Measurements from ENCODE around the gene TRIM29.

Gene TRIM29

DNA sequence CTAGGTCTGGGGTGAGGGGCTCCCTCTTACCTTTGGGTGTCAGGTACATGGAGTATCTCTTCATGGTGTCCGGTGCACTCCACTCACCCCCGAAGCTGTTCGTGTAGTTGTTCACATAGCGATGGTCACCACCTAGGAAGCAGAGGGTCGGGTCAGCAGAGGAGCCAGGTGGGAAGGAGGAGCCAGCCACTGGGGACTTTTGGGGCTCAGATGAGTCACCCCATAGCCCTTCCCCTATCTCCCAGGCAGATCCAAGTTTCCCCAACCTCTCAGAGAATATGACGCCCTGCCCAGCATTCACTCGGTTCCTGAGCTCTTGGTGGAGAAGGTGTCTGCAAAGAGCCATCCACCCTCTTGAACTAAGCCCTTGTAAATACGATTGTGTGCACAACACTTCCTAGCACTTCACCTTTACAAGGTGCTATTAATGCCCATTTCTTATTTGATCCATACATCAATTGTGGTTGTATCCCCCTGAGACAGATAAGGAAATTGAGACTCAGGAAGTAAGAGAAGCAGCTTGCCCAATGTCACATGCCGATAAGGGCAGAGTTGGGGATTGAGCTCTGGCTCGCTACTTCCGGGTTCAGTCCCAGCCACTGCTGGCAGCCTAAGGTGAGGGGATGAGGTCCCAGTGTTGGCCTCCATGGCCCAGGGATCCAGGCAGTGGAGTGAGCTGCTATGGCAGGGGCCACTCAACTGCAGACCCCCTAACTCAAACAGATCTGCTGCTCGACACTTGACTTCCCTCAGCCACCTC, 14.8 kb downstream of the TRIM29 start:
- no peak for DNase-seq (ENCODE audit: low spot score)

- no peak for DNase-seq (ENCODE audit: low spot score)
Measured at GRCh38 chr11:120121914-120122473, 15.9 kb downstream of the TRIM29 start.

- no peak for DNase-seq (ENCODE audit: low spot score)
Measured at GRCh38 chr11:120121336-120121735, 16.6 kb downstream of the TRIM29 start.

- no peak for DNase-seq (ENCODE audit: low spot score)
Measured at GRCh38 chr11:120120805-120121335, 17.0 kb downstream of the TRIM29 start.

GRCh38 chr11:120119121-120119520, 18.8 kb downstream of the TRIM29 start:
- no peak for DNase-seq (ENCODE audit: low spot score)

- DNase-seq (ENCODE audit: low spot score), result no peak
Measured at GRCh38 chr11:120117991-120118390, 19.9 kb downstream of the TRIM29 start.

DNA sequence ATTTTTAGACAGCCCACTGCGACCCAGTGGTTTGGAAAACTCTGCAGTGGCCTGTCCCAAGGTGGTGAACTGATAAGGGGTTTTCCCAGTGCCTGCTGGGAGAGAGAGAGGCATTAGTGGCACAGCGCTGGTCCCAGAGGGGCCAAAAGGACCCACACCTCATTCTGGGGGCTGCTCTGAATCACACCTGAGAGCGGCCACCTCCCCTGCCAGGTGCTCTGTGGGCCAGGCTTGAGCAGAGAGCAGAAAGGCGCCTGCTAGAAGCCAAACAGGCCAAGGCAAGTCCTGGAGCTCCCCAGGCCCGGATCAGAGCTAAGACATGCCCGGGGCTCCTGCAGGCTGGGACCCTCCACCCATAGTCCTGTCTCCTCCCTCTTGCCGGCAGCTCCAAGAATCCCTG, 20.9 kb downstream of the TRIM29 start:
- no peak for DNase-seq (ENCODE audit: low spot score)

GRCh38 chr11:120115272-120116000, 22.5 kb downstream of the TRIM29 start:
- no peak for DNase-seq (ENCODE audit: low spot score)

DNA sequence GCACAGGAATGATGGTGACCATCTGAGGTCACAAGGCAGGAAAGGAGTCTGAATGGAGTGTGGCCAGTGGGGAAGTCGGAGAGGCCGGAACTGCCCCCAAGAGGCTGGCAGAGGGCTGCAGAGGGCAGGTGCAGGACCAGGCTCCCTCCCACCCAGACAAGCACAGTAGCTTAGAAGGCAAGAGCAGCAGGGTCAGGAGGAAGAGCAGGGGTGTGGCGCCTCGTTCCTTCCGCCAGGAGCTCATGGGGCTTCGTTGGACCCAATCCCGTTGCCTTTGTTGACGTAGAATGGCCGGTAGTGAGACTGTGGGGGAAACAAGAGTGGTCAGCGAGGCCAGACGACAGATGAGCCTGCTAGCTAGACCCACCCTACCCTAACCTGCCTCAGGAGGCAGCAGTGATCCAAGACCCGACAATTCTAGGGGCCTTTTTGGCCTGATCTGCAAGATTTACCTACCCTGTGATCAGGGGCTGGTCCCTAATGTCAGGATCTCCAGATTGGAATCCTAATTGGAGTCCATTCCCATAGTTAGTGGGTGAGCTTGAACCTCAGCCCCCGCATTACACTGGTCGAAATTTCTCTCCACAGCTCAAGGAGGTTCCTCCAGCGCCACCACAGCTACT, 25.6 kb downstream of the TRIM29 start:
- peak; percentile 28 for DNase-seq (ENCODE audit: low spot score)

- DNase-seq (ENCODE audit: low spot score), result no peak
Measured at GRCh38 chr11:120109531-120109930, 28.4 kb downstream of the TRIM29 start.

DNA sequence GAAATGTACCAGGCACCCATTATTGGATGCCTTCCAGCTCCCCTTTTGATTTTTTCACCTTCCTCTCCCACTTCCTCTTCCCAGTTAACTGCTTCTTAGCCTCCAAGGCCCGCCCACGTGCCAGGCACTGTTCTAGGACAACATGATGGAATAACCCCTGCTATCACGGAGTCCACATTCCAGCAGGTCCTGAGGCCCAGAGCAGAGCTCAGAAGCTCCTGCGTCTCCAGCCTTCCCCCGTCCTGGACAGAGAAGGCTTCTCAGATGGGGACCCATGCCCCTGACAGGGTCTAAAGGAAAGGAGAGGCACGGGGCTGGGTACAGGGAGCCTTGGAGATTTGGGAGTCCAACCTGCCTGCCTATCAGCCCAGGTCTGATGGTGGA, 29.1 kb downstream of the TRIM29 start:
- no peak for DNase-seq (ENCODE audit: low spot score)

DNA sequence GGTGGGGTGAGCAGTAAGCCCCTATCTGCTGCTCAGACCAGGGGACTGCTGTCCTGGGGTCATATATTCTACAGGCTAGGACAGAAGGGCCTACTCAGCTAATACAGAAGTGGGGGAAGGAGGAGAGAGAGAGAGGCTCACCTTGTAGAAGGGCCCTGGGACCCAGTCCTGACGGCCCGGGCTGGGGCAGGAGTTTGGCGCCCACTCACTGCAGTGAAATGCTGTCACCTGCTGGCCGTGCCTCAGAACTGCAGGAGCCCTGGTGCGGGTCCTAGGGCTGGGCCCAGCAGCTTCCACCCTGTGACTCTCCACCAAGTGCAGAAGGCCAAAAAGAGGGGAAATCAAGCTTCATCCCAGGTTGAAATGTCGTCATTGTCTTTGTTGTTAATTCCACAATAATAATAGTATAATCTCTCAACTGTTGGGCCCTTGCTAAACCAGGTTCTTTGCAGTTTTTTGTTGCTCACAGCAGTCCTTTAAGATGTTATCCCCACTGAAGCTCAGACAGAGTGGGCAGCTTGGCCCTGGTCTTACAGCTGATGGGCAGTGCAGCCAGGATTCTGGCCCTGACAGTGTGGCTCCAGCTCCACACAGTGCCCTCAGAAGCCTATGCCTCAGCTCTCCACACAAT, 29.6 kb downstream of the TRIM29 start:
- DNase-seq (ENCODE audit: low spot score), result peak; percentile 72

GRCh38 chr11:120107692-120108091, 30.2 kb downstream of the TRIM29 start:
- DNase-seq (ENCODE audit: low spot score), result no peak

DNA sequence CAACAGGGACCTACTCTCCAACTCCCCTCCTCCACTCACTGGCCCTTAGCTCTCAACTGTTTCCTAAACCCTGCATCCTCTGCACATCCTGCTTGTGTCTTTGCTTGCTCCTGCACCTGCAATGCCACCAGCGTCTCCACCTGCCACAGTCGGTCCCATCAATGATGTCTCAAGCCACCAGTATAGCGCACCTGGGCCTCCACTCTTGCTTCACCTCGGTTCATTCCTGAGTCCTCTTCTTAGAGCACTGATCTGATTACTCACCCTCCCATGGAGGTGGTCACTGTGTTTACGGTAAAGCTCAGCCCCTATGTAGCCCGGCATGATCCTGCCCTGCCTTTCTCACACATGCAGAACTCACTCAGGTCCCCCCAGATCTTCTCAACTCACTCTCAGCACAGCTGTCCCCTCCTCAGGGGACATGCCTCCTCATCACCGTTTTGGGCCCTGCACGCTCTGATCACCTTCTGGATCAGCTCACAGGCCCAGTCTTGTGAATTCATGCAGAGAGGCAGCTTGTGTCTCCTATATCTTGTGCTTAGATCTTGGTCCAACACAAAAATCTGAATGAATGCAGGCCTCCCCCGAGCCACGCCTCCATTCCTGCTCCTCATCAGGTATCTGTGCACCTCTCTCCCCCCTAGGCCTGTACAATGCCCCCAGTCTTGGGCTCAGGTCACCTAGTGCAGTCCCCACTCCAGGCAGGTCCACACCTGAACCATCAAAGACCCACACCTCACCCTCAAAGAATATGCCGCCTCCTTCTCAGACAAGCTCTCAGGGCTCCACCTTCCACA, 31.4 kb downstream of the TRIM29 start:
- no peak for DNase-seq (ENCODE audit: low spot score)

GRCh38 chr11:120105576-120105975, 32.3 kb downstream of the TRIM29 start:
- no peak for DNase-seq (ENCODE audit: low spot score)

DNA sequence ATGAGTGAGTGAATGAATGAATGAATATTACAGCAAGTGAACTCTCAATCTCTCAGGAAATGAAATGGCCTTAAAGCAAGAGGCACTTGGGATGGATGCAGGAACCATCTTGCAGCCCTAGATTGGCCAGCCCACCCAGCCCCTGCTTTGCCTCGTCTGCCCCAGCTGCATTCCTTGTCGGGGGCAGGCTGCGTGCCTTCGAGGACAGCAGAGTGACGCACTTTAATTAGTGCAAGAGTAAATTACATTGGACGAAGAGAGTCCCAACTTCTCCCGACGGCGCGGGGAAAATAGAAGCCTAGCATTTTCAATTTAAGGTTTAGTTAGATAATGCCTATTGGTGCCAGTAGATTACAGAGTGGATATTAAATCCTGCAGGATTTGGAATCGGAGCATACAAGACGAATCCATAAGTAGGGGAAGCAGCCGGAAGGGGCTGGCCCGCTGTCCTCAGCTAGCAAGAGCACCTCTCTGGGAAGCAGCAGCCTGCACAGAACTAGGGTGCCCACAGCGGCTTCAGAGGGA, 33.8 kb downstream of the TRIM29 start:
- DNase-seq (ENCODE audit: low spot score), result no peak

DNA sequence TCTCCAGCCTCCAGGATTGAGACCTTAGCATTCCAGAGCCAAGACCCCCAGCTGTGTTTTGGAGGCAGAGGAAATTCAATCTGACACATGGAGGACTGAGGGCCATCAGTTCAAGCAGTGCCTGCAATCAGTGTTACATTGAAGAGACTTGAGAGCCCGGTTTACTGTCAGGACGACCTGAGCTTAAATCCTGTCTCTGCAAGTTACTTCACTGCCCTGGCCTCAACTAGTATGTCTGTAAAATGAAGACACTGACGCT, 35.1 kb downstream of the TRIM29 start:
- no peak for DNase-seq (ENCODE audit: low spot score)

- no peak for DNase-seq (ENCODE audit: low spot score)
Measured at GRCh38 chr11:120102050-120102863, 35.7 kb downstream of the TRIM29 start.

GRCh38 chr11:120098503-120099020, 39.4 kb downstream of the TRIM29 start:
- DNase-seq (ENCODE audit: low spot score), result no peak

DNA sequence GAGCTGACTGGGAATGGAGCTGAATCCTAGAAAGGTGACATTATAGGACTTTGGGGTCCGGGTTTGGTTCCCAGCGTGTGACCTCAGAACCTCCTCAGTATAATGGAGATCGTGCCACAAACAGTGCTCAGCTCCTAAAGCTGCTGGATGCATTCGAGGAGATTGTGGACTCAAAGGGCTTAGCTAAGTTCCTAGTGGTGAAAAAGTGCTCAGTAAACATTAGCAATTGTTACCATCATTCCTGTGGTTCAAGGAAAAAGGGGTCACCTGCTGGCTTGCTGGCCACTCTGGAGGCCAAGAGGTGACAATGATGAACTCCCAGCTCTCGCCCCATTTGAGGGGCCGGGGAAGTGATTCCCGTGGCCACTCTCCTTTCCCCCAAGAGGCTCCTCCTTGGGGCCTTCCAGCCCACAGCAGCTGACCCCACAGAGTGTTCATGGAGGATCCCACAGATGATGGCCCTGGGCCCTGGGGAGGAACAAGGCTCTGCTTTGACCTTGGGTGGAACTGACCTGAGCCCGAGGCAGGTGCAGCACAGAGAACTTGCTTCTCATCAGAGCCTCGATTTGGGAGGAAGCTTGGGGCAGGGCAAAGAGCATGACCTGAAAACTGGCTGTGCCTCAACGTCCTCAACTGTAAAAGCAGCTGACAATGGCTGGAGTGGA, 40.1 kb downstream of the TRIM29 start:
- DNase-seq (ENCODE audit: low spot score), result no peak

Measured in NAMALWA (cell line).